ENCODE data around the gene HAGHL.
A peak's percentile ranks its signal among the peaks of the same experiment; 100 is the strongest.

DNA sequence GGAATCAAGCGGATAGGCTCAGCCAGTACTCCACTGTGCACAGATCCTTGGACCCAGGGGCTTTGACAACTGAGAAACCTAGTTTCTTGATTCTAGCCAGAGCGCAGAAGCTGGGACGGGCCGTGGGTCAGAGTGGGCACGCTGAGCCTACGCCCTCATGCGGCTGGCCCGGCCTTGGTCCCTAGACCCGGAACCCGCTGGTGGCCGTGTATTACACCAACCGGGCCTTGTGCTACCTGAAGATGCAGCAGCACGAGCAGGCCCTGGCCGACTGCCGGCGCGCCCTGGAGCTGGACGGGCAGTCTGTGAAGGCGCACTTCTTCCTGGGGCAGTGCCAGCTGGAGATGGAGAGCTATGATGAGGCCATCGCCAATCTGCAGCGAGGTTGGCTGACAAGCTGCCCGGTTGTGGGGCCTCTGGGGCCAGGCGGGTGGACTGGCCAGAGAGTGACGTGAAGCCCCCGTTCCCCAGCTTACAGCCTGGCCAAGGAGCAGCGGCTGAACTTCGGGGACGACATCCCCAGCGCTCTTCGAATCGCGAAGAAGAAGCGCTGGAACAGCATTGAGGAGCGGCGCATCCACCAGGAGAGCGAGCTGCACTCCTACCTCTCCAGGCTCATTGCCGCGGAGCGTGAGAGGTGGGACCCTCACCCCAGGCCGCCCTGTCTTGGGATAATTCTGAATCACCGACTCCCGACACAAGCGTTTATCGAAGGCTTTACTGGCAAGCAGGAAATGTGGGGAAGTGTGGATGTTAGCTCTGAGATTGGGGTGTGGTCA lies 45.8 kb upstream of the HAGHL start:
- TF ChIP-seq, protein P1, sequence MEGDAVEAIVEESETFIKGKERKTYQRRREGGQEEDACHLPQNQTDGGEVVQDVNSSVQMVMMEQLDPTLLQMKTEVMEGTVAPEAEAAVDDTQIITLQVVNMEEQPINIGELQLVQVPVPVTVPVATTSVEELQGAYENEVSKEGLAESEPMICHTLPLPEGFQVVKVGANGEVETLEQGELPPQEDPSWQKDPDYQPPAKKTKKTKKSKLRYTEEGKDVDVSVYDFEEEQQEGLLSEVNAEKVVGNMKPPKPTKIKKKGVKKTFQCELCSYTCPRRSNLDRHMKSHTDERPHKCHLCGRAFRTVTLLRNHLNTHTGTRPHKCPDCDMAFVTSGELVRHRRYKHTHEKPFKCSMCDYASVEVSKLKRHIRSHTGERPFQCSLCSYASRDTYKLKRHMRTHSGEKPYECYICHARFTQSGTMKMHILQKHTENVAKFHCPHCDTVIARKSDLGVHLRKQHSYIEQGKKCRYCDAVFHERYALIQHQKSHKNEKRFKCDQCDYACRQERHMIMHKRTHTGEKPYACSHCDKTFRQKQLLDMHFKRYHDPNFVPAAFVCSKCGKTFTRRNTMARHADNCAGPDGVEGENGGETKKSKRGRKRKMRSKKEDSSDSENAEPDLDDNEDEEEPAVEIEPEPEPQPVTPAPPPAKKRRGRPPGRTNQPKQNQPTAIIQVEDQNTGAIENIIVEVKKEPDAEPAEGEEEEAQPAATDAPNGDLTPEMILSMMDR (IDR thresholded peaks at IDR 0.05 in 2 of 3, conservative IDR thresholded peaks at IDR 0.05 in 1 of 3; ENCODE audit: borderline replicate concordance in 1 of 3, insufficient read depth in 1 of 3, low read depth in 2 of 3, low read length in 2 of 3), result peak in 1 of 3 experiments; percentile 14; a peak in 2 of 6 replicates
- TF ChIP-seq EZH2 (IDR thresholded peaks at IDR 0.05) (no peak), POLR2AphosphoS5 (IDR thresholded peaks at IDR 0.05; ENCODE audit: low read depth, low read length) (no peak; the same call in 1 of the 2 replicates), POLR2A (IDR thresholded peaks at IDR 0.05; ENCODE audit: borderline replicate concordance, extremely low read depth, insufficient read depth, insufficient read length) (no peak), CBX3 (IDR thresholded peaks at IDR 0.05; ENCODE audit: low read depth) (no peak), ZNF274 (IDR thresholded peaks at IDR 0.05; ENCODE audit: low read depth, low read length) (no peak)
- TF ChIP-seq, protein P2, sequence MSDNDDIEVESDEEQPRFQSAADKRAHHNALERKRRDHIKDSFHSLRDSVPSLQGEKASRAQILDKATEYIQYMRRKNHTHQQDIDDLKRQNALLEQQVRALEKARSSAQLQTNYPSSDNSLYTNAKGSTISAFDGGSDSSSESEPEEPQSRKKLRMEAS (IDR thresholded peaks at IDR 0.05), result no peak
